ENCODE results near the gene HIRA.

Gene HIRA

GRCh38 chr22:19405652-19406051 lies 25.9 kb downstream of the HIRA start:
- Histone ChIP-seq H3K9ac (ENCODE audit: low read depth, low read length) (no peak overlapping the region), H3K27ac (ENCODE audit: low read length) (no peak overlapping the region), H3K4me3 (ENCODE audit: low read depth in 1 of 2, low read length in 2 of 2) (no peak overlapping the region), H3K79me2 (ENCODE audit: insufficient read depth, low read length) (peaks cover 22% of the 10 kb centered on the region), H3K36me3 (ENCODE audit: insufficient read depth, low read length) (peaks cover 95% of the 10 kb centered on the region), H2AFZ (ENCODE audit: low read depth, low read length) (no peak overlapping the region), H3K9me3 (ENCODE audit: insufficient read depth, low read length, severe bottlenecking) (no peaks in the 10 kb centered on the region), H4K20me1 (ENCODE audit: insufficient read depth, low read length) (peaks cover 12% of the 10 kb centered on the region), H3K4me1 (ENCODE audit: insufficient read depth, low read length) (no peaks in the 10 kb centered on the region), H3K27me3 (ENCODE audit: insufficient read depth, low read length, poor library complexity) (no peaks in the 10 kb centered on the region), H3K4me2 (ENCODE audit: insufficient read depth, low read length) (no peak overlapping the region)
- TF ChIP-seq EZH2 (IDR thresholded peaks at IDR 0.05; ENCODE audit: borderline replicate concordance, low read depth, low read length, severe bottlenecking): no peak
- TF ChIP-seq CTCF (IDR thresholded peaks at IDR 0.05; ENCODE audit: borderline replicate concordance, extremely low read depth, low read length, poor library complexity, severe bottlenecking): no peak
- DNase-seq: no peak
- ATAC-seq (ENCODE audit: insufficient read depth, low read depth): no peak

- Histone ChIP-seq H4K20me1 (ENCODE audit: insufficient read depth, low read length) (peaks cover 6% of the 10 kb centered on the region), H3K4me3 (ENCODE audit: low read depth in 1 of 2, low read length in 2 of 2) (no peak overlapping the region), H3K36me3 (ENCODE audit: insufficient read depth, low read length) (peaks cover 95% of the 10 kb centered on the region), H2AFZ (ENCODE audit: low read depth, low read length) (no peak overlapping the region), H3K9ac (ENCODE audit: low read depth, low read length) (no peak overlapping the region), H3K27ac (ENCODE audit: low read length) (peak overlapping the region; percentile 3; the same call in 1 of the 2 replicates), H3K9me3 (ENCODE audit: insufficient read depth, low read length, severe bottlenecking) (no peaks in the 10 kb centered on the region), H3K27me3 (ENCODE audit: insufficient read depth, low read length, poor library complexity) (no peaks in the 10 kb centered on the region), H3K79me2 (ENCODE audit: insufficient read depth, low read length) (peaks cover 18% of the 10 kb centered on the region), H3K4me1 (ENCODE audit: insufficient read depth, low read length) (no peaks in the 10 kb centered on the region), H3K4me2 (ENCODE audit: insufficient read depth, low read length) (no peak overlapping the region)
- DNase-seq (no peak), ATAC-seq (ENCODE audit: insufficient read depth, low read depth) (no peak)
- TF ChIP-seq EZH2 (IDR thresholded peaks at IDR 0.05; ENCODE audit: borderline replicate concordance, low read depth, low read length, severe bottlenecking): no peak
- no peak for TF ChIP-seq CTCF (IDR thresholded peaks at IDR 0.05; ENCODE audit: borderline replicate concordance, extremely low read depth, low read length, poor library complexity, severe bottlenecking)
Measured at GRCh38 chr22:19405133-19405532, 26.4 kb downstream of the HIRA start.

- Histone ChIP-seq H3K4me3 (ENCODE audit: low read depth in 1 of 2, low read length in 2 of 2) (no peak overlapping the region), H3K79me2 (ENCODE audit: insufficient read depth, low read length) (peaks cover 13% of the 10 kb centered on the region), H4K20me1 (ENCODE audit: insufficient read depth, low read length) (peaks cover 5% of the 10 kb centered on the region), H3K4me1 (ENCODE audit: insufficient read depth, low read length) (no peaks in the 10 kb centered on the region), H2AFZ (ENCODE audit: low read depth, low read length) (no peak overlapping the region), H3K27me3 (ENCODE audit: insufficient read depth, low read length, poor library complexity) (no peaks in the 10 kb centered on the region), H3K9ac (ENCODE audit: low read depth, low read length) (no peak overlapping the region), H3K27ac (ENCODE audit: low read length) (no peak overlapping the region; the same call in 1 of the 2 replicates), H3K4me2 (ENCODE audit: insufficient read depth, low read length) (no peak overlapping the region), H3K9me3 (ENCODE audit: insufficient read depth, low read length, severe bottlenecking) (no peaks in the 10 kb centered on the region), H3K36me3 (ENCODE audit: insufficient read depth, low read length) (peaks cover 91% of the 10 kb centered on the region)
- no peak for ATAC-seq (ENCODE audit: insufficient read depth, low read depth)
- TF ChIP-seq EZH2 (IDR thresholded peaks at IDR 0.05; ENCODE audit: borderline replicate concordance, low read depth, low read length, severe bottlenecking) (no peak), CTCF (IDR thresholded peaks at IDR 0.05; ENCODE audit: borderline replicate concordance, extremely low read depth, low read length, poor library complexity, severe bottlenecking) (no peak)
- no peak for DNase-seq
Measured at GRCh38 chr22:19404676-19405075, 26.9 kb downstream of the HIRA start.

Measured in DND-41 (cell line).